Measurements from ENCODE around the gene MZB1.

DNA sequence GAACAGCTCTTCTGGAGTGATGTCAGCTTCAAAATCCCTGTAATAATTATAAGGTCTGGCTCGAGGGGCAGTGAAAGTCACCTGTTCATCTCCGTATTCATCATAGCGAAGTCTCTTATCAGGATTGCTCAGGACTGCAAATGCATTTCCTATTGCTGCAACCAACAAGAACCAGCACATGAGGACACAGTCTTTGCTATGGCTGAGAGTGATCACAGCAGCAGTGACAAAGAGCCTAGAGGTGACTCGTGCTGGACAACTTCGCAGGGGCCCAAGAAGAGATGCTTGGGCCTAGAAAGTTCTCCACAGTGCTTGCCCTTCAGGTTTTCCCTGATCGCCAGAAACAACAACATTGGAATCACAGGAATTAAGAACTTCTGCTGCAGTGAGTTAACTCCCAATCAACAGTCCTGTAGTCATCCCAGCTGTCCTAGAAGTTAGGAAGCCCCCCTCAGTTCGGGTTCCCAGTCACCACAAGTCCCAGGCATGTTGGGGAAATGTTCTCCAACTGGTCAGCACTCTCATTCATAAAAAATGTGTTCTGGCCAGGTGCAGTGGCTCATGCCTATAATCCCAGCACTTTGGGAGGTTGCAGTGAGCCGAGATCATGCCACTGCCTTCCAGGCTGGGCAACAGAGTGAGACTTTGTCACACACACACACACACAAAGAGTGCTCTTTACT lies 36.6 kb upstream of the MZB1 start:
- TF ChIP-seq ZNF451 (CRISPR knock-in tag; IDR thresholded peaks at IDR 0.05) = no peak
- no peak for TF ChIP-seq POLR2A (IDR thresholded peaks at IDR 0.05; ENCODE audit: insufficient read depth in 1 of 2, low read depth in 2 of 2, low read length in 2 of 2)
